ENCODE measurements around the gene ATP6V1G2. TPM values are rescaled to one million over a fixed set of nuclear protein-coding genes. Genes with fewer than 3 reads are reported as not detected.
A peak's percentile ranks its signal among the peaks of the same experiment; 100 is the strongest.

The ATP6V1G2 gene
- total and polyA plus RNA-seq, 2 of the 4 experiments (the other 2 are of a cell fraction), result 1.4 to 6.5 TPM

DNA sequence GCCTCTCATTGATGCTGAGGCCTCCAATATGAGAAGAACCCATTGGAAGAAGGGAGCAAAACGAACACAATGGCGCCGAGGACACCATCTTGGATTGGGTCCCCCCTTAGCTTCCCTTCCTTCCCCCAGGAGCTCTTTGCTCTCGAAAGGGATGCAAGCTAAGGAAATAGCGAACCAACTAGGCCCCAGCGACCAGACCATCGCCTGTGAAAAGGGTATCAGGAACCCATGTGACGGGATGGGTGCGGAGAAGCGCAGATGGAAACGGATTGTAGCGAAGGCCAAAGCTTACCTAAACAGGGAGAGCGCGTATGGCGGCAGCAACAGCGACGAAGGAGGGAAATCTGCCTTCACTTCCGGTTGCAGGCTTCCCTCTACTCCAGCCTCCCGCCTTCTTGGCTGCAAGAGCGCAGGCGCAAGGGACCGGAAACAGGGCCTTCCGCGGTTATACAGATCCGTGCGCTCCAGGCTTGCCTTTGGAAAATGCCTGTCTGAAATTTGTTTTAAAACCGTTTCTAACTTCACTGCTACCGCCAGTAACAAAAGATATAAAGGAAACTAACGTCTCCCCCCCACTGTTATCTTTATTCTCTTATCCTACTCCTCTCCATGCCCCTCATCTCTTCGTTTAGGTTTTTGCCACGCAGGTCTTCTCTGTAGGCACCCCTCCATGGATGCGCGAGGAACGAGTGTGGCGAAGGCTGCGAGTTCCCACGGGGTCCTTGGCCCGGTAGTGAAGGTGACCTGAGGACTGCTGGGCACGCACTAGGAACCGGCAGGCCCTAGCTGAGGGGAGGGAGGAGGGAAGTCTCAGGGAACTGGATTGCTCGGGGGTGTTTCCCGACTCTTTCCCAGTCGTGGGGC is 4.5 kb downstream of the ATP6V1G2 start, which contains the start of gene DDX39B:
TSS of gene DDX39B (minus strand) at position 346 of the 864 bp plus-strand sequence. CDS start 1,471 bp downstream, outside the sequence.
- Histone ChIP-seq H3K18ac (ENCODE audit: low read depth, low read length) (peak within 1 kb of the TSS; percentile 69), H3K4me2 (ENCODE audit: low read depth, low read length) (peak within 1 kb of the TSS; percentile 85), H3K27me3 (ENCODE audit: control insufficient read depth, insufficient read depth, low read length) (no peaks in the 10 kb centered on the region), H2AFZ (replicated peaks; ENCODE audit: low read length, poor library complexity) (peak within 1 kb of the TSS; percentile 93), H3K23ac (ENCODE audit: low read depth, low read length) (peak within 1 kb of the TSS; percentile 99), H3K9ac (ENCODE audit: low read depth, low read length) (peak within 1 kb of the TSS; percentile 99), H4K91ac (ENCODE audit: insufficient read depth, low read depth, low read length) (peak within 1 kb of the TSS; percentile 99), H3K4ac (ENCODE audit: low read depth, low read length) (peak within 1 kb of the TSS; percentile 96), H2BK5ac (ENCODE audit: low read depth, low read length, poor library complexity, severe bottlenecking) (peak within 1 kb of the TSS; percentile 99), H3K79me1 (ENCODE audit: low read depth in 1 of 2, low read length in 2 of 2) (peaks cover 10 to 54% of the 10 kb centered on the region in 2 experiments), H2AK5ac (ENCODE audit: low read depth, low read length) (peak within 1 kb of the TSS; percentile 99), H4K5ac (ENCODE audit: low read depth, low read length) (peak within 1 kb of the TSS; percentile 87), H2BK20ac (ENCODE audit: low read depth, low read length) (peak within 1 kb of the TSS; percentile 77; the same call in 1 of the 2 replicates), H2BK15ac (ENCODE audit: low read depth, low read length) (peak within 1 kb of the TSS; percentile 67; the same call in 1 of the 3 replicates), H4K20me1 (ENCODE audit: insufficient read depth, low read length) (peaks cover 49% of the 10 kb centered on the region), H3K36me3 (ENCODE audit: control insufficient read depth, insufficient read depth, low read length) (peaks cover 26% of the 10 kb centered on the region), H2AK9ac (replicated peaks; ENCODE audit: low read depth, low read length, poor library complexity) (peak within 1 kb of the TSS; percentile 98), H3K9me3 (ENCODE audit: control insufficient read depth, insufficient read depth, low read length) (no peaks in the 10 kb centered on the region), H2BK120ac (ENCODE audit: low read depth, low read length) (peak within 1 kb of the TSS; percentile 85), H4K8ac (ENCODE audit: low read depth in 2 of 2, low read length in 2 of 2) (peak within 1 kb of the TSS; percentile 87 to 99), H3K4me1 (ENCODE audit: control insufficient read depth, insufficient read depth, low read length) (peaks cover 10% of the 10 kb centered on the region), H3K4me3 (ENCODE audit: insufficient read depth, low read depth, low read length) (peak within 1 kb of the TSS; percentile 72), H3K9me1 (ENCODE audit: insufficient read depth, low read length) (0 out of 2 replicates have a peak, but pooled peaks cover 6% of the 10 kb centered on the region), H3K56ac (ENCODE audit: extremely low read depth, insufficient read depth, low read length) (peak within 1 kb of the TSS; percentile 99), H3K27ac (ENCODE audit: insufficient read depth, low read length) (peak within 1 kb of the TSS; percentile 83), H3K14ac (replicated peaks; ENCODE audit: low read depth, low read length) (peak within 1 kb of the TSS; percentile 100)
- WGBS, 2 experiments (ENCODE audit: extremely low coverage in 2 of 2, insufficient read length in 1 of 2), result 0% methylated on average over 12 of the region's 43 CpGs; no CpG with 5 or more reads in 1 of the 2 experiments
- DNase-seq, result peak; percentile 98
- peak; percentile 54 for TF ChIP-seq MAZ (IDR thresholded peaks at IDR 0.05; ENCODE audit: borderline replicate concordance, low read depth, low read length)
- peak; percentile 52 for TF ChIP-seq RCOR1 (IDR thresholded peaks at IDR 0.05; ENCODE audit: insufficient replicate concordance, low read length)
- TF ChIP-seq MXI1 (IDR thresholded peaks at IDR 0.05; ENCODE audit: borderline replicate concordance, low read depth, low read length), result peak; percentile 77
- no peak for TF ChIP-seq NFE2L2 (IDR thresholded peaks at IDR 0.05; ENCODE audit: low read depth, low read length)
- peak; percentile 98 for TF ChIP-seq POLR2A (IDR thresholded peaks at IDR 0.05; ENCODE audit: low read depth, low read length)
- 0 out of 2 replicates have a peak, but pooled peaks have one; percentile 13 for TF ChIP-seq RAD21 (IDR thresholded peaks at IDR 0.05; ENCODE audit: low read length)
- TF ChIP-seq BHLHE40 (IDR thresholded peaks at IDR 0.05; ENCODE audit: low read depth, low read length), result peak; percentile 8; the same call in 1 of the 2 replicates
- TF ChIP-seq CEBPB (IDR thresholded peaks at IDR 0.05; ENCODE audit: low read depth, low read length), result no peak
- dilution Hi-C loops (cut with HindIII; ENCODE audit: low sequenced_read_pairs, unreplicated experiment) (no loop called here), intact Hi-C loops (cut with micrococcal nuclease) (loop anchor here (1.0 kb wide), 2 partner anchors 49 to 143 kb away; no protein-coding TSS in a partner anchor), in situ Hi-C loops (cut with MboI; ENCODE audit: low sequenced_read_pairs) (loop anchor here (5.0 to 10.0 kb wide), 2 partner anchors 50 to 293 kb away; no protein-coding TSS in a partner anchor)
- CTCF ChIA-PET, result interaction anchor here (0.6 to 1.5 kb wide), 4 partner anchors 9 to 57 kb away, joined by 3 to 6 read pairs (median 3); no protein-coding TSS in a partner anchor
- no TSS peak for BruUV-seq (replicated peaks)
- peak; percentile 83 for ATAC-seq (ENCODE audit: low read depth)
- POLR2A ChIA-PET (ENCODE audit: unreplicated experiment), result interaction anchor here (0.5 to 1.0 kb wide), 5 partner anchors 46 to 1427 kb away, joined by 3 to 8 read pairs (median 4); no protein-coding TSS in a partner anchor
